ENCODE results near the gene LTBP3. TPM values are rescaled to one million over a fixed set of nuclear protein-coding genes. Genes with fewer than 3 reads are reported as not detected.

LTBP3 gene
- total and polyA plus RNA-seq, 2 of the 13 experiments (the other 11 are each of a cell fraction or from before 2014, with no cell fraction given), result 12.2 to 68.1 TPM

DNA sequence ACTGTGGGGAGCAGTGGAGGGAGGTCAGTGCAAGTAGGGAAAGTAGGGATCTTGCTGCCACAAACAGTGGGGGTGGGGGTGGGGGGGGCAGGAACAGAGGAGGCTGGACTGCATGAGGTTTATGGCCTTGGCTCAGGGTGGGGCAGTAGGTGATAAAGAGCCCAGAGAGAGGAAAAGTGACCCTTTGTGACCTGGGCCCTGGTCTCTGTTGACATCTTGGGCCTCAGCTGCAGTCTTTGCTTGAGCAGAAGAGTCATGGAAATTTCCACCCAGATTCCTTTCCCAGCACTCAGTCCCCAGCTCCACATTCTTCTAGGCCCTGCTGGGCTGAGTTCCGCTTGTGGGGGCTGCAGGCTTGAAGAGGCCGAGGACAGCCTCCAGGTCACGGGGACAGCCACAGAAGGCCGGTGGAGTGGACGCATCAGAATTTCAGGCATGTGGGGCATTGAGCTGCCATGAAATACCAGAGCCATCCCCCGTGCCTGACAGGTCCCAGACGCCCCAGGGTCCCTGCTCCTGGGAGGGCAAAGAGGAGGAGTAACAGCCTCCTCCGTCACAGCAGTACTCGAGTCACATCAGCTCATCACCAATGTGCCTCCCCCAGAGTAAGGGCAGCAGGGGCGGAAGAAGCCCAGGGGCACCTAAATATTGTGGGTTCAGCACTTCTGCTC lies 69.0 kb downstream of the LTBP3 start (continued):
- TF ChIP-seq, protein P1, sequence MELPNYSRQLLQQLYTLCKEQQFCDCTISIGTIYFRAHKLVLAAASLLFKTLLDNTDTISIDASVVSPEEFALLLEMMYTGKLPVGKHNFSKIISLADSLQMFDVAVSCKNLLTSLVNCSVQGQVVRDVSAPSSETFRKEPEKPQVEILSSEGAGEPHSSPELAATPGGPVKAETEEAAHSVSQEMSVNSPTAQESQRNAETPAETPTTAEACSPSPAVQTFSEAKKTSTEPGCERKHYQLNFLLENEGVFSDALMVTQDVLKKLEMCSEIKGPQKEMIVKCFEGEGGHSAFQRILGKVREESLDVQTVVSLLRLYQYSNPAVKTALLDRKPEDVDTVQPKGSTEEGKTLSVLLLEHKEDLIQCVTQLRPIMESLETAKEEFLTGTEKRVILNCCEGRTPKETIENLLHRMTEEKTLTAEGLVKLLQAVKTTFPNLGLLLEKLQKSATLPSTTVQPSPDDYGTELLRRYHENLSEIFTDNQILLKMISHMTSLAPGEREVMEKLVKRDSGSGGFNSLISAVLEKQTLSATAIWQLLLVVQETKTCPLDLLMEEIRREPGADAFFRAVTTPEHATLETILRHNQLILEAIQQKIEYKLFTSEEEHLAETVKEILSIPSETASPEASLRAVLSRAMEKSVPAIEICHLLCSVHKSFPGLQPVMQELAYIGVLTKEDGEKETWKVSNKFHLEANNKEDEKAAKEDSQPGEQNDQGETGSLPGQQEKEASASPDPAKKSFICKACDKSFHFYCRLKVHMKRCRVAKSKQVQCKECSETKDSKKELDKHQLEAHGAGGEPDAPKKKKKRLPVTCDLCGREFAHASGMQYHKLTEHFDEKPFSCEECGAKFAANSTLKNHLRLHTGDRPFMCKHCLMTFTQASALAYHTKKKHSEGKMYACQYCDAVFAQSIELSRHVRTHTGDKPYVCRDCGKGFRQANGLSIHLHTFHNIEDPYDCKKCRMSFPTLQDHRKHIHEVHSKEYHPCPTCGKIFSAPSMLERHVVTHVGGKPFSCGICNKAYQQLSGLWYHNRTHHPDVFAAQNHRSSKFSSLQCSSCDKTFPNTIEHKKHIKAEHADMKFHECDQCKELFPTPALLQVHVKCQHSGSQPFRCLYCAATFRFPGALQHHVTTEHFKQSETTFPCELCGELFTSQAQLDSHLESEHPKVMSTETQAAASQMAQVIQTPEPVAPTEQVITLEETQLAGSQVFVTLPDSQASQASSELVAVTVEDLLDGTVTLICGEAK (IDR thresholded peaks at IDR 0.05), result no peak
- TF ChIP-seq, protein P1 (CRISPR knock-in tag; IDR thresholded peaks at IDR 0.05), result peak; percentile 71; the same call in 1 of the 2 replicates
- TF ChIP-seq ZNF781 (CRISPR knock-in tag; IDR thresholded peaks at IDR 0.05; ENCODE audit: borderline replicate concordance, not compliant biosample characterization), result no peak
- TF ChIP-seq, protein P2, sequence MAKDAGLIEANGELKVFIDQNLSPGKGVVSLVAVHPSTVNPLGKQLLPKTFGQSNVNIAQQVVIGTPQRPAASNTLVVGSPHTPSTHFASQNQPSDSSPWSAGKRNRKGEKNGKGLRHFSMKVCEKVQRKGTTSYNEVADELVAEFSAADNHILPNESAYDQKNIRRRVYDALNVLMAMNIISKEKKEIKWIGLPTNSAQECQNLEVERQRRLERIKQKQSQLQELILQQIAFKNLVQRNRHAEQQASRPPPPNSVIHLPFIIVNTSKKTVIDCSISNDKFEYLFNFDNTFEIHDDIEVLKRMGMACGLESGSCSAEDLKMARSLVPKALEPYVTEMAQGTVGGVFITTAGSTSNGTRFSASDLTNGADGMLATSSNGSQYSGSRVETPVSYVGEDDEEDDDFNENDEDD (CRISPR knock-in tag; IDR thresholded peaks at IDR 0.05; ENCODE audit: borderline replicate concordance), result no peak
- TF ChIP-seq, protein P3, sequence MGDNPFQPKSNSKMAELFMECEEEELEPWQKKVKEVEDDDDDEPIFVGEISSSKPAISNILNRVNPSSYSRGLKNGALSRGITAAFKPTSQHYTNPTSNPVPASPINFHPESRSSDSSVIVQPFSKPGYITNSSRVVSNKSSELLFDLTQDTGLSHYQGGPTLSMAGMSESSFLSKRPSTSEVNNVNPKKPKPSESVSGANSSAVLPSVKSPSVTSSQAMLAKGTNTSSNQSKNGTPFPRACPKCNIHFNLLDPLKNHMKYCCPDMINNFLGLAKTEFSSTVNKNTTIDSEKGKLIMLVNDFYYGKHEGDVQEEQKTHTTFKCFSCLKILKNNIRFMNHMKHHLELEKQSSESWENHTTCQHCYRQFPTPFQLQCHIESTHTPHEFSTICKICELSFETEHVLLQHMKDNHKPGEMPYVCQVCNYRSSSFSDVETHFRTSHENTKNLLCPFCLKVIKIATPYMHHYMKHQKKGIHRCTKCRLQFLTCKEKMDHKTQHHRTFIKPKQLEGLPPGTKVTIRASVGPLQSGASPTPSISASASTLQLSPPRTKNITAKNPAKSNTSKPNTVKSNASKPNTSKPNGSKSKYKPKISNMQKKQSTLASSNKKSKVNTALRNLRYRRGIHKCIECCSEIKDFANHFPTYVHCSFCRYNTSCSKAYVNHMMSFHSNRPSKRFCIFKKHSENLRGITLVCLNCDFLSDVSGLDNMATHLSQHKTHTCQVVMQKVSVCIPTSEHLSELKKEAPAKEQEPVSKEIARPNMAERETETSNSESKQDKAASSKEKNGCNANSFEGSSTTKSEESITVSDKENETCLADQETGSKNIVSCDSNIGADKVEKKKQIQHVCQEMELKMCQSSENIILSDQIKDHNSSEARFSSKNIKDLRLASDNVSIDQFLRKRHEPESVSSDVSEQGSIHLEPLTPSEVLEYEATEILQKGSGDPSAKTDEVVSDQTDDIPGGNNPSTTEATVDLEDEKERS (CRISPR knock-in tag; IDR thresholded peaks at IDR 0.05), result no peak
- TF ChIP-seq, protein P4, sequence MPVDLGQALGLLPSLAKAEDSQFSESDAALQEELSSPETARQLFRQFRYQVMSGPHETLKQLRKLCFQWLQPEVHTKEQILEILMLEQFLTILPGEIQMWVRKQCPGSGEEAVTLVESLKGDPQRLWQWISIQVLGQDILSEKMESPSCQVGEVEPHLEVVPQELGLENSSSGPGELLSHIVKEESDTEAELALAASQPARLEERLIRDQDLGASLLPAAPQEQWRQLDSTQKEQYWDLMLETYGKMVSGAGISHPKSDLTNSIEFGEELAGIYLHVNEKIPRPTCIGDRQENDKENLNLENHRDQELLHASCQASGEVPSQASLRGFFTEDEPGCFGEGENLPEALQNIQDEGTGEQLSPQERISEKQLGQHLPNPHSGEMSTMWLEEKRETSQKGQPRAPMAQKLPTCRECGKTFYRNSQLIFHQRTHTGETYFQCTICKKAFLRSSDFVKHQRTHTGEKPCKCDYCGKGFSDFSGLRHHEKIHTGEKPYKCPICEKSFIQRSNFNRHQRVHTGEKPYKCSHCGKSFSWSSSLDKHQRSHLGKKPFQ (CRISPR knock-in tag; IDR thresholded peaks at IDR 0.05; ENCODE audit: insufficient replicate concordance), result no peak
- no peak for TF ChIP-seq ZNF766 (CRISPR knock-in tag; IDR thresholded peaks at IDR 0.05; ENCODE audit: borderline replicate concordance)
- TF ChIP-seq, protein P5, sequence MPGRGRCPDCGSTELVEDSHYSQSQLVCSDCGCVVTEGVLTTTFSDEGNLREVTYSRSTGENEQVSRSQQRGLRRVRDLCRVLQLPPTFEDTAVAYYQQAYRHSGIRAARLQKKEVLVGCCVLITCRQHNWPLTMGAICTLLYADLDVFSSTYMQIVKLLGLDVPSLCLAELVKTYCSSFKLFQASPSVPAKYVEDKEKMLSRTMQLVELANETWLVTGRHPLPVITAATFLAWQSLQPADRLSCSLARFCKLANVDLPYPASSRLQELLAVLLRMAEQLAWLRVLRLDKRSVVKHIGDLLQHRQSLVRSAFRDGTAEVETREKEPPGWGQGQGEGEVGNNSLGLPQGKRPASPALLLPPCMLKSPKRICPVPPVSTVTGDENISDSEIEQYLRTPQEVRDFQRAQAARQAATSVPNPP (CRISPR knock-in tag; IDR thresholded peaks at IDR 0.05), result no peak
